Stimulated activated CD8-positive, alpha-beta memory T cell treated with anti-CD3 and anti-CD28 coated beads, Interleukin-7, amount 100 ng/mL, for 1 hour (primary cell): Measurements from ENCODE around the gene NEDD8.

Source experiments
- DNase-seq, 2 donors: peaks; one replicate each; pipeline ENCODE4 v3.0.0-alpha.2; 2020; ENCODE audit warnings: low read depth in 2 of 2

NEDD8 gene

DNA sequence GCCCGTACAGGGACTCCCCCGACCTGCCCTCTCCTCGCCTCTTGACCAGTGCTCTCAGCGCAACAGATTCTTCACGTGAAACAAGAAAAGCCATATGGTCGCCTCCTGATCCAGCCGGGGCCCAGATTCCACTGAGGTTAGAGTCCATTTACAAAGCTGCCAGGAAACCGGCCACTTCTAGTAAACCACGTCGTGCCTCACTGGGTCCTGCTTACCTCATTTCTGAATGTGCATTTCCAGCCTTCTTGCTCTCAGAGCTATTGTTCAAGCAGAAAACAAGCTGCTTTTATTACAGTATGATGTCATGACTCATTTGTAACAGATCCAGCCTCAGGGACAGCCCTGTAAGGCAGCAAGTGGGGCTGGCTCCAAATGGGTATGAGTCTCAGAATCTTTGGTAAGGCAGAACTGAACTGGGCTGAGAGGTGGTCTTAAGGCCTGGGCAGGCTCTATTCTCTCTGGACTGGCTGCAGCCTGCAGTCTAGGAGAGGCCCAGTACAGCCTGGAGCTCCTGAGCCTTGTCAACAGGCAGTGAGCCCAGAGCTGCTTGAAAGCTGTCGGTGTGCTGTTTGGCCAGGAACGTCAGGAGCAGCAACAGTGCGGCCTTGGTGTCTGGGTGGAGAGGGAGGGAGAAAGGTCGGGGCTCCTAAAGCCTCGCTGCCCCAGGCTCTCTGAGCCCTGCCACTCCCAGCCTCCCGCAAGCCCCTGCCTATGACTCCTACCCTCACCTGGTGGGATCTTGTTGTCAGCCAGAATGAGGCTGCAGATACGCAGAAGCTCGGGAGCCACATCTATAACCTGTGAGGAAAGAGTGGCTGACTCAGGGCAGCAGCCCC, 52.0 kb downstream of the NEDD8 start:
- DNase-seq: no peak

DNA sequence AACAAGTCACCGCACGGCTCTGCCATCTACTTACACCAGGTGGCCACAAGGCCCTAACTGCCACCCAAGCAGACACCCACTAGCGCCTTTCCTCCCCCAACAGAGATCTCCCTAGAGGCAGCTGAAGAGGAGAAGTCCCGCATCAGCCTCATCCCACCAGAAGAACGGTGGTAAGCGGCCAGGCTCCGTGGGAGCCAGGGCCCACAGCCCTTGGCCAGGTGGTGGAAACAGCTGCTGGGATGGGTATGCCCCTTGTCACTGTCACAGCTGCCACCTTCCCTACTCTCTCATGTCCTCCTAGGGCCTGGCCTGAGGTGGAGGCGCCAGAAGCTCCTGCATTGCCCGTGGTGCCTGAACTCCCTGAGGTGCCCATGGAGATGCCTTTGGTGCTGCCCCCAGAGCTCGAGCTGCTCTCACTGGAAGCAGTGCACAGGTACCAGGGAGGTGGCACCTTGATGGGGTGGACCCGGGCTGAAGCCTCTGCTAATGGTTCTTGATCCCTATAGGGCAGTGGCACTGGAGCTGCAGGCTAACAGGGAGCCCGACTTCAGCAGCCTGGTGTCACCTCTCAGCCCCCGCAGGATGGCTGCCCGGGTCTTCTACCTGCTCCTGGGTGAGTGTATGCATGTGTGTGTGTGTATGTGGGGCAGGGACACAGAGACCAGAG, 52.7 kb downstream of the NEDD8 start:
- no peak for DNase-seq

DNA sequence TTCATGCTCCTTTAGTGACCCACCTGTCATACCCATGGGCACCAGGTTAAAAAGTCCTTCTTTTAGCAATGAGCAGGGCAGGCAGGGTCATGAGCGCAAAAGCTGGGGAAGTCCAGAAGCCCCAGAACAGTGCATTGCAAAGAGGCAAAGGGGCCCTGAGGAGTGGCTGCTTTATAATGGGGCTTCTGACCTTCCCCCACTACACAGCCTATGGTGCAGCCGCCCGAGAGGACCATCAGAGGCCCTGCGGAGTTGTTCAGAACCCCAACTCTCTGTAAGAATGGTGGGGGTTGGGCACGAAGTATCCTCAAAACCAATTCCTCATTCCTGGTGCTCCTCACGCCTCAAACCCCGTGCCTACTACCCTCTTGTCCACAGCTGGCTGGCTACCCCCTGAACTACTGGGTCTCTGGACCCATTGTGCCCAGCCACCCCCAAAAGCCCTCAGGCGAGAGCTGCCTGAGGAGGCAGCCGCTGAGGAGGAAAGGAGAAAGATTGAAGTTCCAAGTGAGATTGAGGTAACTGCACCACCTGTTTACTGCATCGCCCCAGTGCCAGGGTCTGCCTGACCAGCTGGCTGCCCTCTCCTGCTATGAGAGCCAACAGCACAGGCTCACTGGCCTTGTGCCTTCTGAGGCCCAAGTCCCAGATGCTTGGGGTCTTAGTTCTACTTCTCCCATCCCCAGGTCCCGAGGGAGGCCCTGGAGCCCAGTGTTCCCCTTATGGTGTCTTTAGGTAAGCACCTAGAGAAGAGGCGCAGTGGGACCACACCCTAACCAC, 53.6 kb downstream of the NEDD8 start:
- DNase-seq: no peak

DNA sequence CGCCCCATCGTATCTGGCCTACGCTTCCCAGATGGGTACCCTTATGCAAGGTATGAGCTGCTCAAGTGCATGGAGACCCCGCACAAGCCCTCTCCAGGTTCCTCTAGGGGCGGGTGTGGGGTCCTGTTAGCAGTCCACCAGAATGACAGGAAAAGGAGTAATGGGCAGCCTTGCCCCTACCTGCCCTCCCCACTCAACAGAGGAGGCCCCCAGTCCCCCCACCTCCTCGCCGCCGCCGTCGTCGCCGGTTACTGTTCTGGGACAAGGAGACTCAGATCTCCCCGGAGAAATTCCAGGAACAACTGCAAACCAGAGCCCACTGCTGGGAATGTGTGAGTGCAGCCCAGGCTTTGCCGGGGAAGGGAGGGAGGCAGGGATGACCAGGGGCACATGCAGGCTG, 54.3 kb downstream of the NEDD8 start:
- no peak for DNase-seq

DNA sequence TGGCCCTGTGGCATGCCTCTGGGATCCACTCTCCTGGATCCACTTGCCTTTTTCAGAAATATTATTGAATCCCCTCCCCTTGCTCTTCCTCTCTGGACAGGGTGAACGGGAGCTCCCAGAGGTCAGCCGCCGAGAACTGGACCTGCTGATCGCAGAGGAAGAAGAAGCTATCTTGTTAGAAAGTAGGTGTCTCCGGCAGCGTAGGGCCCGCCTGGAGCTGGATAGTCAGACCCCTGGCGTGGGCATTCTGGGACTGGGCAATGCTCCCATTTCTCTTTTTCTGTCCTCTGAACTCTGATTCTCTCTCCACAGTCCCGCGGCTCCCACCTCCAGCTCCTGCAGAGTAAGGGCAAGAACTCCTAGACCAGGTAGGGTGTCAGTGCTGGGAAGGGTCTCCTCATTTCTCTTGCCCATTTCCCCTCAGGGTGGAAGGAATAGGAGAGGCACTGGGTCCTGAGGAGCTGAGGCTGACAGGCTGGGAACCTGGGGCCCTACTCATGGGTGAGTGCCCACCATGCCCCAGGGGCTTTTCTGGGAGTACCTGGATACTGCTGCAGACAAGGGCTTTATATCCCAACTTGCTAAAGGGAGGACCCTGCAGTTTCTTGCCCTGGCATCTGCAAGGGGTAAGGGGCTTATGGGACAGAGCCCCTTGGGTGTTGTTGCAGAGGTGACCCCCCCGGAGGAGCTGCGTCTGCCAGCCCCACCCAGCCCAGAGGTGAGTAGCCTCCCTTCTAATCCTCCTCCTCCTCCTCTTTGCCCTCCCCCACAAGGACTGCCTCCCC, 54.9 kb downstream of the NEDD8 start:
- DNase-seq: no peak

DNA sequence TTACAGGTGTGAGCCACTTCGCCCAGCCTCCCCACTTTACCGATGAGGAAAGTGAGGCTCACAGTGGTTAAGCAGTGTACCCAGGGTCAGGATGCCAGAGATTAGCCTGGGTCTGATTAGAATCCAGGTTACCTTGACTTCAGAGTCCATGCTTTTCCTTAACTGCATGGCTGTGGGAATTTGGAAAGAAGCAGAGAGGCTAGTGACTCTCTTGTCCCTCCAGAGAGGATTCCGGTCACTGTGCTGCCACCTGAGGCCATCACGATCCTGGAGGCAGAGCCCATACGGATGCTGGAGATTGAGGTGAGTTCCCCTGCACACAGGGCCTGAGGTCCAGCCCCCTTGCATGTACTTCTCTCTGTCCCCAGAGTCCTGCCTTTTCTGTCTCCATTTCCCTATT, 55.6 kb downstream of the NEDD8 start:
- no peak for DNase-seq

DNA sequence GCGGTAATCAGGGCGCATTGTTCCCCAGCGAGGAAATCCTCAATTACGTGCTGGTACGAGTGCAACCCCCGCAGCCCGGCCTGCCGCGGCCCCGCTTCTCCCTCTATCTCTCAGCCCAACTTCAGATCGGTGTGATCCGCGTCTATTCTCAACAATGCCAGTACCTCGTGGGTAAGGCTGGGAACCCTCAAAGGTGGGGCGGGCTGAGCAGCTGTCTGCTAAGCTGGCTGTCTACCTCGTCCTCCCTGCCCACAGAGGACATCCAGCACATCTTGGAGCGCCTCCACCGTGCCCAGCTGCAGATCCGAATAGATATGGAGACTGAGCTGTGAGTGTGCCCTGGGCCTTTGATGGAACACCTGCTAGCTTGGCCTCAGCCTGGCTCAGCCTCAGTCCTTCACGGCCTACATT, 59.3 kb downstream of the NEDD8 start:
- no peak for DNase-seq

DNA sequence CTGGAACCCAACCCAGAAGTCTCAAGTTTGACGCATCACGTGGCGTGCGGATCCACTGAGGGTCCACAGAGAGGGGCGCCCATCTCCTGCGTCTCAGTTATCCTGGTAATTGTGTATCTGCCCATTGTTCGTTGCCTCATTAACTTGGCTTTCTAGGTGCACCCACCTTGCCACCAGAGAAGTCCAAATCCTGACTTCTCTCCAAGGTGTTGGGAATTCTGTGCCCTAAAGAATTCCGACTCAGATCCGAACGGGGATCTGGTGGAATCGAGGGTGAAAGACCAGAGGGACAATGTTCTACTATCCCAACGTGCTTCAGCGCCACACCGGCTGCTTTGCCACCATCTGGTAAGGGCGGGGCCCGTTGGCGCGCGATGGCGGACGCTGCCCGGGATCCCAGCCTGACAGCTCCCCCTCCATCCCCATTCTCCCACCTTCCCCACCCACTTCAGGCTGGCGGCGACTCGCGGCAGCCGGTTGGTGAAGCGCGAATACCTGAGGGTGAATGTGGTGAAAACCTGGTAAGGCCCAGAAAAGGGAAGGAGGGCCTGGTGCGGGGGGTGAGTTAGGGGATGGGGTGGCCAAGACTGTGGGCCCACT, 59.8 kb downstream of the NEDD8 start:
- no peak for DNase-seq

DNA sequence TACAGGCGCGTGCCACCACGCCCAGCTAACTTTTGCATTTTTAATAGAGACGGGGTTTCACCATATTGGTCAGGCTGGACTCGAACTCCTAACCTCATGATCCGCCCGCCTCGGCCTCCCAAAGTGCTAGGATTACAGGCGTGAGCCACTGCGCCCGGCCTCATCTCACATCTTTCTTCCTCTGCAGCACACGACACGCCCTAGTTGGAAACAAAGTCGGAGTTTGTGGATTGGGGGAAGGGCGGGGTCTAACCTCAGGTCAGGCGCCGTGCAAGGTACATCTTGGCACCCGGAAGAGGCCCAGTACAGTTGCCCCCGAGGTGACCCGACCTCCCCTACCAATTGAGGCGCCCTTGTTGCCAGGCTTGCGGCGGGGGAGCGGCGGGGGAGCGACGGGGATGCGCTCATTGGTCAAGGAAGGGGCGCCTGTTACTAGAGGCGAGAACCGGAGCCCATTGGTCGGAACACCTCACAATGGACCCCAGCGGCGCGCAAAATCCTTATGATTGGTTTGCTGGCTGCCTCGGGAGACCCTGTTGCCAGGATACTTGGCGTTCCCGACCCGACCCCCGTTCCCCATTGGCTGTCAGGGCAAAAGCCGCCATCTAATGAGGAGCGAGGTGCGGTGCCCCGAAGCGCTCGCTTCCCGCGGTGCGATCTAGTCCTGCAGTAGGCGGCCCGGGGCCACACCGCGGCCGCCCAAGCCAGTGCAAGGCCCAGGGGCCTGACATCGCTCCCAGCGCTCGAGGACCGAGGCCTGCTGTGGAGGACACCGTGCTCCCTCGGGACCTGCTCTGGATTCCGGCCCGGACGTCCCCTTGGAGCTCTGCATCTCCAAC, 60.5 kb downstream of the NEDD8 start, which contains the start of gene REC8:
Gene REC8, plus strand, starts transcription at position 659 of the 839 bp plus-strand sequence. CDS start 473 bp downstream, outside the sequence.
- peak; percentile 51 to 53 for DNase-seq

DNA sequence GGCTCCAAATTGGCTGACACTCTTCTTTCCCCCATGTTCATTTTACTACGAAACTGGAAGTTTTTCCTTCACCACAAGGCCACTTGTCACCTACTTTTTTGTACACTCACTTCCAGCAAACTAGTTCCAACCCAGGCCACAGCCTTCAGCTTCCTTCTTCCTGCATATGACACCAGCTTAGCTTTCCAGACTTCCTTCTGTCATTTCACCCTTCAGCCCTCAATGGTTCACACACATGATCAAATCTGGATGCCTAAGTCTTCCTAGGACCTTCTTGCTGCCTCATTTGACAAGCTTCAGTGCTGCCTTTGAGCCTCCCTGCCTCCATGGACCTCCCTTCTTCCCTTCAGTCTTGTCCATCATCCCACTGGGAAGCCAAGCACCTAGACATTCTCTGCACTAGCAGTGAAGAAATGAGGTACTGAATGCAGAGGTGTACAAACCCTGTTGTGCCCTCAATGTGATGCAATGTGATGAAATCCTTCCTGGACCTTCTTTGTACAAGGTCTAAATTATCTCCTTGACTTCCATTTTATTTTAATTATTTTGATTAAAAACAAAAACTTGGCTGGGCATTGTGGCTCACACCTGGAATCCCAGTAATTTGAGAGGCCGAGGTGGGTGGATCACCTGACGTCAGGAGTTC, 64.6 kb downstream of the NEDD8 start:
- no peak for DNase-seq
